Upper lobe of left lung (tissue), 4 donors: ENCODE data around the gene IFNGR2.

Experiments
- CTCF ChIP-seq, 6 experiments: fragments of 450-650 bp in 4 of 6; fragments of 200-600 bp in 2 of 6; sonication (generic) in 2 of 6; IDR thresholded peaks; one replicate each; pipeline ENCODE4 v1.5.1; 2016 to 2019; ENCODE audit warnings: antibody characterized with exemption in 6 of 6
- POLR2A ChIP-seq, 4 donors: fragments of 450-650 bp; IDR thresholded peaks; one replicate each; pipeline ENCODE4 v1.5.1; 2016 to 2017; ENCODE audit warnings: antibody characterized with exemption in 4 of 4, mild to moderate bottlenecking in 2 of 4
- POLR2AphosphoS5 ChIP-seq, 2 donors: sonication (generic); formaldehyde crosslinking; IDR thresholded peaks; one replicate each; pipeline ENCODE4 v1.5.1; 2017; ENCODE audit warnings: antibody characterized with exemption in 2 of 2

- TF ChIP-seq CTCF (IDR thresholded peaks at IDR 0.05) = no peak
- no peak for TF ChIP-seq POLR2AphosphoS5 (IDR thresholded peaks at IDR 0.05)
- TF ChIP-seq POLR2A (IDR thresholded peaks at IDR 0.05) = no peak
Measured at GRCh38 chr21:33444499-33444898, 41.3 kb downstream of the IFNGR2 start.
